ENCODE measurements around the gene CTLA4. TPM values are rescaled to one million over a fixed set of nuclear protein-coding genes. Genes with fewer than 3 reads are reported as not detected.

The CTLA4 gene
- total RNA-seq, 1 donor from 2014 or later, result not detected

DNA sequence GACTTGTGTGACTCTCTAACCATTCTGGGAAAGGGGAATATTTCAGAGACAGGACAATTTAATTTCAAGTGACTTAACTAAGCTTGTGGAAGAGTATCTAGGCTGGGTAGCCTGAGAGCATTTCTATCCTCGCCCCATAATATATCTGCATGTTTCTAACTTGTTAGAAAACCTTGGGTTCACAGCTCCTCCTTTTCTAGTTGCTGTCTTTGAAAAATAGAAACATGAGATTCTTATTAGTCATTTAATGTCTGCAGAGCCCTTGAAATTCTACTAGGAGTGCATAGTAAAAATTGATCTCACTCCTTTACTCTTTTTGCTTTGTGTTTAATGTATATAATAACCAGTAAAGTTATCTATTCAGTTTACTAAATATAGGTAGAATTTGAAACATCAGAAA lies 22.4 kb downstream of the CTLA4 start:
- FAIRE-seq (no peak), DNase-seq (ENCODE audit: low spot score in 2 of 2) (no peak)

DNA sequence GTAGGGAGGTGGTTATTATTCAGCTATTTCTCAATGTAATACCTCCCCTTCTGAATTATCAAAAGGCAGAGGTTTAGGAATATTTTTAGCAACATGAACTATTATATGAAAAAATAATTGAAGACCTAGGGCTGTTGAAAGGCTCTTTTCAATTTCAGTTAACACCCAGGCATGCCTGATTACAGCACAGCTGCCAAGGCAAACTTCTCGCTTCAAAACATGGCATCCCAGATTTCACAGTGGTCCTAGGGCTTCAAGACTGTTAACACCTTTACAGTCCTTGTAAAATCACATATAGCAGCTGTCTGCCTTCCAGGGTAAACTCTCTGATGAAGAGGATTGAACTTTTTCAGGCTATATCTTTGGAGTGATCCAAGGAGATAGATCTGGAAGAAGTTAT lies 23.2 kb downstream of the CTLA4 start:
- DNase-seq (ENCODE audit: low spot score in 2 of 2) (no peak), FAIRE-seq (no peak)

DNA sequence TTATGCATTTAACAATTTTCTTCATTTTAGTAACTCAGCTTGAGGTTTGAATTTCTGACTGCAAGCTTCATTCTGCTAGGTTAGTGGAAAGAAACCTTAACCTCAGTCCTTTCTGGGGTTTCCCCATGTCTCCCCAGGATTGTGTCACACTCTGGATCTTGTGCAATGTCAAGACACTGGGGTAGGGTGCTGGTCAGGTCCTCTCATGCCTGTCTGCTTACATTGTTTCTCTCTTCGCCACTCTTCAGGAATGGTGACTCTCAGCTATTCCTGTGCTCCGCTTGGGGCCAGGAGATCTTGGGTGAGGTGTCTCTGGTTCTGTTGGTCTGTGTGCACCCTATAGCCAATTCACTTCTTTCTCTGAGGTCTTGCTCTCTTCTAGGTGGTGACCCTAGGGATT lies 23.9 kb downstream of the CTLA4 start:
- no peak for FAIRE-seq
- no peak for DNase-seq (ENCODE audit: low spot score in 2 of 2)

DNA sequence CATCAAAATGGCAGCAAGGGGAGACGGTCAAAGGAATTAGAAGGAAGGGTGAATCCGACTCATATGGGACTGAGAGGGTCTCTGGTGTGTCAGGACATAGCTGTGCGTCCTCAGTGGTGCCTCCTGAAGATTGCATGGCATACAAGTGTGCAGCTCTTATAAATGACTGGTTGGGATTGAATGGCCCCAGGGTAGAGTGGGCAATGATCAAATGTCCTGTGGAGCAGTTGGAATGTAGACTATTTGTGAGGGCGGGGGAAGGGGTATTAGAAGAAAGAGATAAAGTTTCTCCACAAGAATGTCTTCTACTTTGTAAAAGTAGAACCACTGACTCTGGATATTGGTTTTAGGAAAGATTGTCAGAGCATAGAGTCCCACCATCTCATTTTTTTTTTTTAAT lies 24.6 kb downstream of the CTLA4 start:
- DNase-seq (ENCODE audit: low spot score in 2 of 2), result no peak
- FAIRE-seq, result no peak

DNA sequence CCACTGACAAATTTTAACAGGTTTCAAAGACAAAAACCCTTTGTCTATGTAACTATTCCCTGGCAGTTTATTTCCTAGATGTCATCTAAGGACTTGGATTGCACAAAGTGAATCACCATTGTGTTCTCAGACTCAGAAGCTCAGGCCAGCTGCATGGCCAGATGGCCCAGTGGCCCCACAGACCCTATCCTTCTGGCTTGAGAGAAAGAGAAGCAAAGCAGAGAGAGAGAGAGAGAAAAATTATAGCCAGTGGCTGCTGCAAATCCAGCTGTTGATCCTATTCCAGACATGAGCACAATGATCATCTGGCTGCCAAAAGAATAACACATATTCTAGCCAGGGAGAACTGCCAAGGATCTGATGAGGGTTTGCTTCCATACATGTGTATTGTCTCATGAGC lies 25.8 kb downstream of the CTLA4 start:
- FAIRE-seq (peak; percentile 59), DNase-seq (ENCODE audit: low spot score in 2 of 2) (peak in 1 of 2 donors; percentile 29)

DNA sequence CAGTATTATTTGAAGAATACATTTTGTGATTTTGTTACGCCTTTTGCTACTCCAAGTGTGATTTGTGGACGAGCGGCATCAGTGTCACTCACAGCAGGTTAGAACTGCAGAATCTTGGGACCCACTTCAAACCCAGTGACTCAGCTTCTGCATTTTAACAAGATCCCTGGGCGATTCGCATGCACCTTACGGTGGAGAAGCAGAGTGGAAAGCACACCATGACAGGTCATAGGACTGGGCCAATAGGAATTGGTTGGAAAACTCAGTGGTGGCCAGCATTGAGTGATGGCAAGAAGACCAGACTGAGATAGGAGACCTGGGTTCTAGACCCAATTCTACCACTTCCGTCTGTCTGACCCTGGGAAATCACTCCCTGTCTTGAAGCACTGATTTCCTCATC lies 26.3 kb downstream of the CTLA4 start:
- no peak for DNase-seq (ENCODE audit: low spot score in 2 of 2)
- no peak for FAIRE-seq

DNA sequence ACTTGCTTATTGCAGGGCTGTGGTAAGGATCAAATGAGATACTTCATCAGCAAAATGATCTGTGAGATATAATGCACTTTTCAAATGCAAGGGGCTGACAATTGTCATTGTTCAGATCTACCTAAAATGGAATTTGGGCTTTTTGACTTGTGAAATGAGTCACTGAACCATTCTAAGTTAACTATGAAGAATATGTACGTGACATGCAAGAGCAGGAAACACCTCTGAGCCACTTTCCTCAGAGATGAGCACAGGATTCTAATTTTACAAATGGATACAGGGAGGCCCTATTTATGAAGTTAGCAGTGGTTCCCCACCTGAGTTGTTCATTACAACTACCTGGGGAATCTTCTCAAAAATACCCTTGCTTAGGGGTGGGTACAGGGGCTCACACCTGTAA lies 26.7 kb downstream of the CTLA4 start:
- FAIRE-seq (no peak), DNase-seq (ENCODE audit: low spot score in 2 of 2) (no peak)

DNA sequence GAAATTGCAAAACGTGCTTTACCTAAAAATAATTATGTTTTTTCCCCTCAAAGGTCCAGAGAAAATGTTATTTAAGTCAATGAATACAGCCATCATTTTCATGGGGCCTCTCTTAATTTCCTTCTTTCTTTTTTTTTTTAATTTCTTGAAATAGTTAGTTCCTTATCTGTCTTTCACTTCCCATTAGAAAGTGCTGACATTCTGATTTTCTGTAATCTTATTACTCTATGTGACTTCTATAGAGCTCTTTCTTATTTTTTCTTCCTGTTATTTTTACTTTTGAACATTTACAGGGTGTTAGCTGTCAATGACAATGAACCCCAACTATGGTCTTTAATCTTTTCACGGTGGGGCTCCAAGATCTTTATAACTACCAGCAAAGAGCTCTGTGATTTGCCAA lies 30.0 kb downstream of the CTLA4 start:
- DNase-seq (ENCODE audit: low spot score in 2 of 2), result no peak
- FAIRE-seq, result no peak

DNA sequence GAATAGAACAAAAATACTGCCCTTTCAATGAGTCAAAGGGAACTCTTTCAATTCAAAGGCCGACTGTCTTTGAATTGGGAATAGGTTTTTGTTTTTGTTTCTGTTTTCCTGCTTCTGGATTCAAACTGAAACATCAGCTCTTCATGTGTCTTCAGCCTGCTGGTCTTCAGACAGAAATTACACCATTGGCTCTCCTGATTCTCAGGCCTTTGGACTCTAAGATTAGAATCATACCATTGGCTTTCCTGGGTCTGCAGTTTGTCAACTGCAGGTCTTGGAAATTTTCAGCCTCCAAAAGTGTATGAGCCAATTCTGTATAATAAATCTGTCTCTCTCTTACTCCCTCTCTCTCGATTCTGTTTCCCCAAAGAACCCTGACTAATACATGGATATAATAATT lies 31.1 kb downstream of the CTLA4 start:
- DNase-seq (ENCODE audit: low spot score in 2 of 2) (no peak), FAIRE-seq (no peak)

DNA sequence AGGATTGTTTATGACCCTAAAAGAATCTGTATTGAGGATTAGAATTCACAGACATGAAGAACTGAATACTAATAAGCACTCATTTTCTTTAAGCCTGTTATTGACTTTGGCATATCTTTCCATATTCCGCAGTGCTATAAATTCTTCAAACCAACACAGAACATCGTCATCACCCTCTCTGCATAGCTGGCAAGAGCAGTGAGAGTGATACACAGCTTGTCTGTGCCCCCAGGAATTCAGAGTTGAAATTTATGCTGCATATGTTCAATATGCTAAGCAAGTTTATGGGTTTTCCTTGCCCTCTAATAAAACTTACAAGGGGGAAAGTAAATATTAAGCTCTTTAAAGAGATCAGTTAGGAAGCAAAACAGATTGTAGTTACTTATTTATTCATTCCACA lies 32.7 kb downstream of the CTLA4 start:
- FAIRE-seq (no peak), DNase-seq (ENCODE audit: low spot score in 2 of 2) (no peak)

DNA sequence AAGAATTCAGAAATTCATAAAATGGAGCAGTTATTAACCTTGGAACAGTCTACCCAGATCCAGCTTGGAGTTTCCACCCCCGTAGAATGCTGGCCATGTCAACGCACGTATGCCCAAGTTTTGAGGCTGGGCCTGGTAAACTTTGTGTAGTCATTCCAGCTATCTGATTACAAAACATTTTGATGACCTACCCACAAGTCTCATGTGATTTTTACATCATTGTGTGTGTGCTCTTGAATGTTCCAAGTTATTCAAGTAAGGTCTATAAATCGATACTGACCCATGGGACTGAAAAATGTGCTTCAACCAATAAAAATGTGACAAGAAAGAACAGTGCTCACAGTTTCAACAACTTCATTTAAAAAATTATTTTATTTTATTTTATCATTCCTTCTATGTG lies 36.5 kb downstream of the CTLA4 start:
- no peak for FAIRE-seq

DNA sequence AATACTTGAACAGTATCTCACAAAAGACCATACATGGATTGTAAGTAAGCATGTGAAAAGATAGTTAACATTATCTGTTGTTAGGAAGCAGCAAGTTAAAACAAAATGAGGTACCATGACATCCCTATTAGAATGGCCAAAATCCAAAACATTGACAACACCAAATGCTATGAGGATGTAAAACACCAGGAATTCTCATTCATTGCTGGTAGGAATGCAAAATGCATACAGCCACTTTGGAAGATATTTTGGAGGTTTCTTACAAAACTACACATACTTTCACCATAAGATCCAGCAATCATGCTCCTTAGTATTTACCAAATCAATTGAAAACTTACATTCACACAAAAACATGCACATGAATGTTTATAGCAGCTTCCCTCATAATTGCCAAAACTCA lies 38.1 kb downstream of the CTLA4 start:
- DNase-seq (ENCODE audit: low spot score in 2 of 2), result no peak
- FAIRE-seq, result no peak

More for the DNA sequence above, 36.5 kb downstream of the CTLA4 start:
- no peak for DNase-seq (ENCODE audit: low spot score in 2 of 2)

DNA sequence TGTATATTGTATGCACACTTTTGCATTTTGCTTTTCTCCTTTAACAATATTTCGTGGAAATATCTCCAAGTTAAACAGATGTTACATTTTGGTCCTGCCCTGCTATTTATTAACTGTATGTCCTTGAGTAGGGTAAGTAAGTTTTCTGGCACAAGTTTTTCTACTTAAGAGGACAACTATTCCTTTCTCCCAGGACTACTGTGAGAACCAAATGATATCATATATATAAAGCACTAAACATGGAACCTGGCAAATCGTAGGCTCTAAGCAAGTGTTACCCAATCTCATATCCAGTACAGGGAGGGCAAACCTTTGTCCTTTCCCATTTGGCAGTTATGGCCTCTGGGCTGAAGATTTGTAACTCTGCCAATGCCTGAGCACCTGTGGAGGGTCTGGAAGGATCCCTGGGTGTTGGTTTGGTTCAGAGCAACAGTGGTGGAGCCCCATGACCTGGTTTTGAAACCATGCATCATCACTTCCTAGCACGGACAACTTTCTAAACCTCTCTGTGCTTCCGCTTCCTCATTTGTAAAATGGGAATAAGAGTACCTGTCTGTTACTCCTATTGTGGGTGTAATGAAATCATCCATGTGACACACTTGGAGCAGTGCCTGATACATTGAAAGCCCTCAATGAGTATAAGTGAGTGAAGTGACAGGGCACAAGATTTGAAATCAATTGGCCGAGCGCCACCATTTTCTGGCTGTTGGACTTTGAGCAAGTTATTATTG lies 40.7 kb downstream of the CTLA4 start:
- FAIRE-seq, result no peak
- no peak for DNase-seq (ENCODE audit: low spot score in 2 of 2)

DNA sequence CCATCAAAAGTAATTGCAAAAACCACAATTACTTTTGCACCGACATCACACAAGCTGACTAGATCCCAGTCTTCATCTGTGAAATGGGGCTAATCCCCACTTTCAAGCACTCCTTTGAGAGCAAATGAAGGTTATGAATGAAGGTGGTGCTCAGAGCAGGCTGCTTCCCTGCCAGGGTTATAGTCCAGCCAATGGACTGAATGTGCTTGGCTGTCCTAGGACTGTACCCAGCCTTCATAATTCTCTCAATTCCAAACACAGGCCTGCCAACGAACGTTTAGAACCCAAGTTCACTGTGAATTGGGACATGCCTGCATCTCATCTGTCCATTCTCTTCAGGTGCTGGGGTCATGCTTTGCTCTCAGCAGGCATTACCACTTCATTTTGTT lies 41.2 kb downstream of the CTLA4 start:
- no peak for DNase-seq (ENCODE audit: low spot score in 2 of 2)
- no peak for FAIRE-seq

DNA sequence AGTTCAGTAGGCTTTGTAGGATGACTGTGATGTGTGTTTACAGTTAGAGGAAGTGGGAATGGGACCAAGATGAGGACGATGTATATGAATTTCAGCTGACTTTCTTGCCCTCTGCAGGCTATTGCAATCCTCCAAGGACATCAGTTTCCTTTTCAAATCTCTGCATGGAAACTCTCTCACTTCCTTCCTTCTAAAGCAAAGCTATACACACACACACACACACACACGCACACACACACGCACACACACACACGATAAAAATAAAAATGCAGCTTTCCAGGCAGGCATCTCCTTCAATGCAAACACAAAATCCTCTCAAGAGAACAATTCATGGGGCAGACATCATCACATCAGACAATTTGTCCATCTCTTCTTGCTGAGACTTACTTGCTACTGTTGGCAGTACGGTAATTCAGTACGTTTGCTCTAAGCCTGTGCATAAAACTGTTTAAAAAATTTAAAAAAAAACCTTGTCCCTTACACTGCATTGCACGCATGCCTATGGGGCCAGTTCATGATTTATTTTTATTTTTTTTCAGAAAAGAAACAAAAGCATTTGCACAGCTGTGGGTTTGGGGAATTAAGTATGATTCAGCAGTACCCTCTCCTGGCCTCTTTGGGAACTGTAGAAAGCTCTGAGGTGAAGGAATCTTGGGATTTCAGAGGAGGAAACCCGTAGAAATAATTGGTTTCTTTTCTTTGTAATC lies 41.8 kb downstream of the CTLA4 start:
- peak; percentile 26 to 58 for DNase-seq (ENCODE audit: low spot score in 2 of 2)
- FAIRE-seq, result peak; percentile 72

DNA sequence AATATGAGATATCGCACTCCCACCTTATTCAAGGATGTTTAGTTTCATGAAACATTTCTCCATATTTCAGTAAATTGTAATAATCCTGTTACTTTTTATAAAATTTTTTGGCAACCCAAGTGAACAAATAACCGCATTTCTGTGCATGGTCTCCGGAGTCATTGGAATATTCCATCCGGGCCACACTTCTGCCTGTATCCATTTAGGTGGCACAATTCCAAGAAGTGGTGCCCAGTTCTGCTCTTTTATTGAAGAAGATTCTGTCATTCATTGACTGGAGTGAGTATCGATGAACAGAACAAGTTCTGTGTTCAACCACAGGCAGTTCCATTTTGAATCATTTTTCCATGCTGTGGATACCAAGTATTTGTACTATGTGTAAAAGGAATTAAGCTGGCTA lies 42.4 kb downstream of the CTLA4 start:
- DNase-seq (ENCODE audit: low spot score in 2 of 2) (no peak), FAIRE-seq (no peak)

DNA sequence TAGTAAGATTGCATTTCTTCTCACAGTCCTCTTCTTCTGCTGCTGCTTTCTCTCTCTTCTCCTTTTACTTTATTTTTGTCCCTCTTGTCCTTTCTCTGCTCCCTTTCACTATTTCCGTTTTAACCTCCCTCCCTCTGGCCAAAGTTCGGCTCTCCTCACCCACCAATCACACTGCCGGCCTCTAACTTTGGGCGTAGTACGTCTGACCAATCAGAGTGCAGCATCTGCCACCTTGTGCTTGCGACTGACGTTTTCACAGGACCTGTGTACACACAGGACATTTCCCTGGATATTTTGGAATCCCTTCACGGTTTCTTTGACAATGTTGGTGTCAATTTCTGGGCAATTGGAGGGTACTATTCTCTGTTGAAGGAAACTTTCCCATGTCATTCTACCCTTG lies 46.4 kb downstream of the CTLA4 start:
- DNase-seq (ENCODE audit: low spot score in 2 of 2) (no peak), FAIRE-seq (no peak)

DNA sequence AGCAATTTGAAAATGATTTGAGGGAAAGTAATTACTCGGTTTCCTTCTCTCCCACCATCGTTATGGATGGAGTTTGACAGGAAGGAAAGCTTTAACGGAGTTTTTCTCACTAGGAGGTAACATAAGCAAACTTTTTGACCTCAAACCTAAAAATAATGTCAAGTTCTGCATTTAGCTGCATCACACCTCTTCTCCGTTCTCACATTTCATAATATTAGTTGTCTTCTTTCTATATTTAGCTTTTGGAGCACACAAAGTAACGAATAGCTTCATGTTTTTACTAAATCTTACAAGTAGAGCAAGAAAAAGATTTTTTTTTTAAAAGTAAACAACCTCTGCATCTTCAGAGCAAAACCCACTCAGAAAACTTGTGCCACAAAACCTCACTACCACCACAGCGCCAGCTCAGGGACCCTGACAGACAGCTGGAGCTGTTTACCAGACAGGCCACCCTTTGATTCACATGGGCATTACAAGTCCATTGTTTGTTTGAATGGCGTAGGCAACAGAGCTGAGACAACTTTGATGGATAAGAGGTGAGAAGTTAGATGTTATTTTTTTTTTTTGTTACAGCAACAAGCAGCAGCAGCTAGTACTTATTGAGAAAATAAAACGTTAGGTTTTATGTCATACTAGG lies 47.1 kb downstream of the CTLA4 start:
- DNase-seq (ENCODE audit: low spot score in 2 of 2) (no peak), FAIRE-seq (no peak)

DNA sequence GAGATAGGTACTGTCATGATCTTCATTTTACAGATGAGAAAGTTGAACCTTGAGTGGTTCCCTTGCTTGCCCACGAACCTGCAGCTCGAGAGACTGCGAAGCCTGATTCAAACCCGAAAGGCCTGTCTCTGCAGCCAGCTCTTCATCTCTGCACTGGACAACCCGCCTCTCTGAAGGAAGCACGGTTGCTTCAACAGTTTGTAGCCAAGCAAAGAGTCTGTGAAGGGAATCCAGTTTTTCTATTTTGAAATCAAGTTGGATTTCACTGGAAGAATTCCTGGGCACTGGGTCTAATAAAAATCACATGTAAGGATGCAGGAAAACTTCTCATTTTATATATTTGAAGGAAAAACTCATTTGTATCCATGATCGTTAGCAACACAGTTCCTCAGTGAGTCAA lies 47.7 kb downstream of the CTLA4 start:
- FAIRE-seq, result no peak
- no peak for DNase-seq (ENCODE audit: low spot score in 2 of 2)

DNA sequence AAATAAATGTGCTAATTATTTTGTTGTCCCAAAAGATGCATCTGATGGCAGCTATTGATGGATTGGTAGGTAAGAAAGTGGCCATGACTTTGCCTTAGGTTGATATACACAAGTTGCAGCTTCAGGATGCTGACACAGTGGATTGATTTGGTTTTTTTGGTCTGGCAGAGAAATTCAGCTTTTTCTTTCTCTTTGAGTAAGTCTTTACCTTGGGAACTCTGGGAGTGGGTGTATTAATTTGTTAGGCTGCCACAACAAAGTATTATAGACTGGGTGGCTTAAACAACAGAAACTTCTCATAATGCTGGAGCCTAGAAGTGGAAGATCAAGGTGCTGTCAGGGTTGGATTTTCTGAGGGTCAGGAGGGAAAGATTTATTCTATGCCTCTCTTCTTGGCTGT lies 49.2 kb downstream of the CTLA4 start:
- FAIRE-seq (no peak), DNase-seq (ENCODE audit: low spot score in 2 of 2) (no peak)

DNA sequence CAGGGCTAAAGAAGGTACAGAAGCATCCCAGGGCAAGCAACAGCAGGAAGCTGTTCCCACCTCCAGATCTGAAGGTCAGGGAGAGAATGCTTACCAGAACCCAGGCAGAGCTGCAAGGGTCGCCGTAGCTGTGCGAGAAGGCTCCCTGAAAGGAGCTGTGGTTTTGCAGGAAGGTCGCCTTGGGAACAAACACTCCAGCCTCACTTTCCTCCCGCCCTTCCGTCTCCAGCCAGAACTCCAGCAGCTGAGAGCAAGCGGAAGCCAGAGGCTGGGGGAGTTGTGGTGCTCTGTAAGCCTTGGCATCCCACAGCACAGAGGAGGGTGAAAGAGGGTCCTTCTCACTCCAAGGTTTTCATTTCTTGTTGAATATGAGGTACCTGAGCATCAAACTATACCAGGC lies 50.7 kb downstream of the CTLA4 start:
- no peak for DNase-seq (ENCODE audit: low spot score in 2 of 2)
- no peak for FAIRE-seq

DNA sequence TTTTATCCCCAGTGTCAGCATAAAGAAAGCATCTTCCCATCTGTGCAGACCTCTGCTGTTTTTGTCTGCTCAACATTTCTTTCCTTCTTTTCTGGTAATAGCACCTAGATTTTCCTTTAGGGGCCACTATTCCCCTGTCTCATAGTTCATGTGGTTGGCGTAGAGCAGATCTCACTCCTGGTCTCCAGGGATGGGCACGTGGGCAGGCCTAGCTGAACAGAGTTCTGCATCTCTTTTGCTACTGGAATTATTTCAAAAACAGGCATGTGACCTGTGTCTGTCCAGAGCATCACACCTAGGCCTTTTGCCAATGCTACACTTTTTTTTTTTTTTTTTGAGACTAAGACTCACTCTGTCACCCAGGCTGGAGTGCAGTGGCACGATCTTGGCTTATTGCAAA lies 51.3 kb downstream of the CTLA4 start:
- FAIRE-seq (no peak), DNase-seq (ENCODE audit: low spot score in 2 of 2) (no peak)

Measured in frontal cortex (tissue), 4 donors.